ENCODE data around the gene RPS10. TPM values are rescaled to one million over a fixed set of nuclear protein-coding genes. Genes with fewer than 3 reads are reported as not detected.

Gene RPS10
- total and polyA plus RNA-seq, 2 donors (not counting 1 experiment from before 2014, with no cell fraction given): 1,649 to 2,883 TPM

DNA sequence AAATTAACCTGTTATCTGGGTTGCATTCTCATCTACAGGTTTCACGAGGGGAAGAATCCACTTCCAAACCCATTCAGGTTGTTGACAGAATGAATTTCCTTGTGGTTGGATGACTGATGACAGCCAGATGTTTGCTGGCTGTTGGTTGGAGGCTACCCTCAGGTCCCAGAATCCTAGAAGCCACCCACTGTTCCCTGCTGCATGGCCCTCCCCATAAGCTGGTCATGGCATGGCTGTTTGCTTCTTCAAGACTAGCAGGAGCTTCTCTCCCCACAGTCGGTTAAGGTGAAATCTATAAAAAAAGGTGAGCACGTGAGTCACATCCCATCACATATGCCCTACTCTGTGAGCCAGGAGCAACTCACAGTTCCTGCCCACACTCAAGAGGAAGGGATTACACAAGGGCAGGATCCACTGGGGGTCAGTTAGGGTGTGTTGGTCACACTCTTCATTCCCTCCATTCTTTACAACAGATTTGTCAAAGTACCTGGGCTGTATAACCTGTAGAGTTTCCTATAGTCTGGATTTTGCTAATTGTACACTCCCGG, 19.5 kb upstream of the RPS10 start:
- no peaks in the 10 kb centered on the region for H3K9me3 ChIP-seq (ENCODE audit: control insufficient read depth, insufficient read depth, low read depth, low read length)
- H3K4me2 ChIP-seq (ENCODE audit: extremely low read depth, insufficient read depth, low read length): no peak overlapping the region
- no peaks in the 10 kb centered on the region for H3K79me2 ChIP-seq (ENCODE audit: control insufficient read depth, insufficient read depth, low read length)
- H3K27ac ChIP-seq (ENCODE audit: insufficient read depth, low read length): no peak overlapping the region
- no peak for TF ChIP-seq EZH2 (IDR thresholded peaks at IDR 0.05; ENCODE audit: low read length, missing control alignments)
- TF ChIP-seq, protein P1, sequence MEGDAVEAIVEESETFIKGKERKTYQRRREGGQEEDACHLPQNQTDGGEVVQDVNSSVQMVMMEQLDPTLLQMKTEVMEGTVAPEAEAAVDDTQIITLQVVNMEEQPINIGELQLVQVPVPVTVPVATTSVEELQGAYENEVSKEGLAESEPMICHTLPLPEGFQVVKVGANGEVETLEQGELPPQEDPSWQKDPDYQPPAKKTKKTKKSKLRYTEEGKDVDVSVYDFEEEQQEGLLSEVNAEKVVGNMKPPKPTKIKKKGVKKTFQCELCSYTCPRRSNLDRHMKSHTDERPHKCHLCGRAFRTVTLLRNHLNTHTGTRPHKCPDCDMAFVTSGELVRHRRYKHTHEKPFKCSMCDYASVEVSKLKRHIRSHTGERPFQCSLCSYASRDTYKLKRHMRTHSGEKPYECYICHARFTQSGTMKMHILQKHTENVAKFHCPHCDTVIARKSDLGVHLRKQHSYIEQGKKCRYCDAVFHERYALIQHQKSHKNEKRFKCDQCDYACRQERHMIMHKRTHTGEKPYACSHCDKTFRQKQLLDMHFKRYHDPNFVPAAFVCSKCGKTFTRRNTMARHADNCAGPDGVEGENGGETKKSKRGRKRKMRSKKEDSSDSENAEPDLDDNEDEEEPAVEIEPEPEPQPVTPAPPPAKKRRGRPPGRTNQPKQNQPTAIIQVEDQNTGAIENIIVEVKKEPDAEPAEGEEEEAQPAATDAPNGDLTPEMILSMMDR (conservative IDR thresholded peaks at IDR 0.05 in 1 of 2, IDR thresholded peaks at IDR 0.05 in 1 of 2; ENCODE audit: low read depth in 1 of 2, low read length in 2 of 2): no peak
- no peak overlapping the region for H3K9ac ChIP-seq (ENCODE audit: insufficient read depth, low read length)
- peaks cover 8% of the 10 kb centered on the region for H3K27me3 ChIP-seq (ENCODE audit: control insufficient read depth, insufficient read depth, low read length)
- H3K36me3 ChIP-seq (ENCODE audit: control insufficient read depth, insufficient read depth, low read length): no peaks in the 10 kb centered on the region
- no peak for DNase-seq (ENCODE audit: low read depth in 2 of 2)
- H3K4me1 ChIP-seq (ENCODE audit: control insufficient read depth, extremely low read depth, insufficient read depth, low read length): no peaks in the 10 kb centered on the region
- no peak overlapping the region for H2AFZ ChIP-seq (ENCODE audit: low read length)
- no peaks in the 10 kb centered on the region for H4K20me1 ChIP-seq (ENCODE audit: control insufficient read depth, extremely low read depth, insufficient read depth, low read length)
- no peak overlapping the region for H3K4me3 ChIP-seq (replicated peaks in 1 of 4; ENCODE audit: control extremely low read depth in 1 of 4, insufficient read depth in 1 of 4, low read depth in 3 of 4, low read length in 4 of 4)

GRCh38 chr6:34441526-34441925, 15.7 kb upstream of the RPS10 start:
- H3K9ac ChIP-seq (ENCODE audit: insufficient read depth, low read length): no peak overlapping the region
- no peak overlapping the region for H2AFZ ChIP-seq (ENCODE audit: low read length)
- H3K4me2 ChIP-seq (ENCODE audit: extremely low read depth, insufficient read depth, low read length): no peak overlapping the region
- H3K27me3 ChIP-seq (ENCODE audit: control insufficient read depth, insufficient read depth, low read length): peaks cover 5% of the 10 kb centered on the region
- DNase-seq (ENCODE audit: low read depth in 2 of 2): no peak
- H3K27ac ChIP-seq (ENCODE audit: insufficient read depth, low read length): no peak overlapping the region
- no peaks in the 10 kb centered on the region for H3K9me3 ChIP-seq (ENCODE audit: control insufficient read depth, insufficient read depth, low read depth, low read length)
- no peaks in the 10 kb centered on the region for H3K79me2 ChIP-seq (ENCODE audit: control insufficient read depth, insufficient read depth, low read length)
- no peak for TF ChIP-seq EZH2 (IDR thresholded peaks at IDR 0.05; ENCODE audit: low read length, missing control alignments)
- TF ChIP-seq, protein P1 (conservative IDR thresholded peaks at IDR 0.05 in 1 of 2, IDR thresholded peaks at IDR 0.05 in 1 of 2; ENCODE audit: low read depth in 1 of 2, low read length in 2 of 2): no peak
- H3K4me1 ChIP-seq (ENCODE audit: control insufficient read depth, extremely low read depth, insufficient read depth, low read length): no peaks in the 10 kb centered on the region
- H3K4me3 ChIP-seq (replicated peaks in 1 of 4; ENCODE audit: control extremely low read depth in 1 of 4, insufficient read depth in 1 of 4, low read depth in 3 of 4, low read length in 4 of 4): no peak overlapping the region
- no peaks in the 10 kb centered on the region for H3K36me3 ChIP-seq (ENCODE audit: control insufficient read depth, insufficient read depth, low read length)
- H4K20me1 ChIP-seq (ENCODE audit: control insufficient read depth, extremely low read depth, insufficient read depth, low read length): no peaks in the 10 kb centered on the region

DNA sequence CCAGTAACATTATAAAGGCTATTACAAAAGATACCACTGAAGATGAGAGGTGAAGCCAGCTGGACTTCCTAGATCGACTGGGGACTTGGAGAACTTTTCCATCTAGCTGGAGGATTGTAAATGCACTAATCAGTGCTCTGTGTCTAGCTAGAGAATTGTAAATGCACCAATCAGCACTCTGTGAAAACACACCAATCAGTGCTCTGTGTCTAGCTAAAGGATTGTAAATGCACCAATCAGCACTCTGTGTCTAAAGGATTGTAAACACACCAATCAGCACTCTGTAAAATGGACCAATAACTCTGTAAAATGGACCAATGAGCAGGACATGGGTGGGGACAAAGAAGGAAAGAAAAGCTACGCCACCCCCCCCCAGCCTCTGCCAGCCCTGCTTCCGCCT, 13.6 kb upstream of the RPS10 start:
- H3K9ac ChIP-seq (ENCODE audit: insufficient read depth, low read length): no peak overlapping the region
- H3K4me3 ChIP-seq (replicated peaks in 1 of 4; ENCODE audit: control extremely low read depth in 1 of 4, insufficient read depth in 1 of 4, low read depth in 3 of 4, low read length in 4 of 4): no peak overlapping the region
- no peak overlapping the region for H2AFZ ChIP-seq (ENCODE audit: low read length)
- H3K4me1 ChIP-seq (ENCODE audit: control insufficient read depth, extremely low read depth, insufficient read depth, low read length): no peaks in the 10 kb centered on the region
- no peak for DNase-seq (ENCODE audit: low read depth in 2 of 2)
- no peak overlapping the region for H3K4me2 ChIP-seq (ENCODE audit: extremely low read depth, insufficient read depth, low read length)
- no peaks in the 10 kb centered on the region for H3K36me3 ChIP-seq (ENCODE audit: control insufficient read depth, insufficient read depth, low read length)
- no peak overlapping the region for H3K27ac ChIP-seq (ENCODE audit: insufficient read depth, low read length)
- H4K20me1 ChIP-seq (ENCODE audit: control insufficient read depth, extremely low read depth, insufficient read depth, low read length): no peaks in the 10 kb centered on the region
- no peaks in the 10 kb centered on the region for H3K79me2 ChIP-seq (ENCODE audit: control insufficient read depth, insufficient read depth, low read length)
- no peaks in the 10 kb centered on the region for H3K9me3 ChIP-seq (ENCODE audit: control insufficient read depth, insufficient read depth, low read depth, low read length)
- TF ChIP-seq, protein P1 (conservative IDR thresholded peaks at IDR 0.05 in 1 of 2, IDR thresholded peaks at IDR 0.05 in 1 of 2; ENCODE audit: low read depth in 1 of 2, low read length in 2 of 2): no peak
- H3K27me3 ChIP-seq (ENCODE audit: control insufficient read depth, insufficient read depth, low read length): peaks cover 4% of the 10 kb centered on the region

All from fibroblast of lung (primary cell).